SIG-M5 treated with dmso at 0.1 percent for 504 hours (cell line): ENCODE data around the gene NUMB.
"Not testable (repeated sequence)": the region's sequence is repeated elsewhere in the genome, so short reads cannot be mapped to it uniquely, and the experiment has no call there.

Source experiments
- DNase-seq: peaks from one replicate; lab custom pipeline; 2025; ENCODE audit not compliant: unreplicated experiment; lab: John Stamatoyannopoulos, UW

Gene NUMB

GRCh38 chr14:73365727-73366126, 92.6 kb downstream of the NUMB start:
- DNase-seq = no peak

GRCh38 chr14:73364559-73364958, 93.8 kb downstream of the NUMB start:
- no peak for DNase-seq

- no peak for DNase-seq
These were observed 98.9 kb downstream of the NUMB start for GRCh38 chr14:73359445-73359844.

GRCh38 chr14:73358187-73358586, 100.2 kb downstream of the NUMB start:
- no peak for DNase-seq

GRCh38 chr14:73349091-73349490, 109.3 kb downstream of the NUMB start:
- DNase-seq = not testable (repeated sequence)

GRCh38 chr14:73344319-73344718, 114.0 kb downstream of the NUMB start:
- DNase-seq = no peak

GRCh38 chr14:73342670-73343069, 115.7 kb downstream of the NUMB start:
- DNase-seq = no peak

GRCh38 chr14:73339846-73340595, 118.3 kb downstream of the NUMB start:
- no peak for DNase-seq

GRCh38 chr14:73339206-73339605, 119.1 kb downstream of the NUMB start:
- DNase-seq = no peak

- no peak for DNase-seq
These were observed 119.8 kb downstream of the NUMB start for GRCh38 chr14:73338551-73338950.

GRCh38 chr14:73333031-73333430, 125.3 kb downstream of the NUMB start:
- DNase-seq = no peak

- DNase-seq = no peak
These were observed 132.6 kb downstream of the NUMB start for GRCh38 chr14:73325630-73326299.

- no peak for DNase-seq
These were observed 133.3 kb downstream of the NUMB start for GRCh38 chr14:73325063-73325462.

GRCh38 chr14:73324533-73324932, 133.8 kb downstream of the NUMB start:
- DNase-seq = no peak

- no peak for DNase-seq
These were observed 134.4 kb downstream of the NUMB start for GRCh38 chr14:73323896-73324399.

- no peak for DNase-seq
These were observed 145.2 kb downstream of the NUMB start for GRCh38 chr14:73313151-73313550.

- no peak for DNase-seq
These were observed 145.7 kb downstream of the NUMB start for GRCh38 chr14:73312687-73313086.

- DNase-seq = peak; percentile 42
These were observed 146.7 kb downstream of the NUMB start for GRCh38 chr14:73311708-73312030.

GRCh38 chr14:73309207-73309606, 149.1 kb downstream of the NUMB start:
- DNase-seq = not testable (repeated sequence)

- no peak for DNase-seq
These were observed 151.1 kb downstream of the NUMB start for GRCh38 chr14:73307261-73307660.

GRCh38 chr14:73305499-73305898, 152.8 kb downstream of the NUMB start:
- no peak for DNase-seq

GRCh38 chr14:73295198-73295796, 163.0 kb downstream of the NUMB start:
- DNase-seq = peak; percentile 23
